Neural cell (in vitro differentiated cells): ENCODE measurements around the gene CTAGE6. TPM values are rescaled to one million over a fixed set of nuclear protein-coding genes. Genes with fewer than 3 reads are reported as not detected.
"Not testable (repeated sequence)": the region's sequence is repeated elsewhere in the genome, so short reads cannot be mapped to it uniquely, and the experiment has no call there.

Source experiments
- H2AFZ ChIP-seq: fragments of 200-600, 300-800 bp; sonication (generic), shearing (Covaris generic); 2 replicates; pipeline ENCODE4 v1.6.0; 2014; ENCODE audit warnings: low read depth, mild to moderate bottlenecking, antibody characterized with exemption, low read length, moderate library complexity
- H3F3A ChIP-seq: fragments of 200-600 bp; shearing (Covaris generic); 2 replicates; pipeline ENCODE4 v1.6.1; 2016; ENCODE audit warnings: mild to moderate bottlenecking, moderate library complexity, mixed read lengths, antibody characterized with exemption, low read length; ENCODE audit not compliant: insufficient read depth, poor library complexity, severe bottlenecking
- H3K27ac ChIP-seq: fragments of 200-600, 300-800 bp; sonication (generic), shearing (Covaris generic); 2 replicates; pipeline ENCODE4 v1.5.1; 2014; ENCODE audit warnings: mild to moderate bottlenecking, low read length, moderate library complexity
- H3K27me3 ChIP-seq: fragments of 300-800, 200-600 bp; sonication (generic), shearing (Covaris generic); 2 replicates; pipeline ENCODE4 v1.6.0; 2014; ENCODE audit warnings: mild to moderate bottlenecking, low read depth, low read length, moderate library complexity; ENCODE audit not compliant: insufficient read depth
- H3K36me3 ChIP-seq: fragments of 300-800, 200-600 bp; sonication (generic), shearing (Covaris generic); 2 replicates; pipeline ENCODE4 v1.5.1; 2014; ENCODE audit warnings: mild to moderate bottlenecking, antibody characterized with exemption, low read length, moderate library complexity; ENCODE audit not compliant: insufficient read depth
- H3K4me2 ChIP-seq: fragments of 300-800, 200-600 bp; sonication (generic), shearing (Covaris generic); 2 replicates; pipeline ENCODE4 v1.6.0; 2014; ENCODE audit warnings: mild to moderate bottlenecking, low read length
- H3K4me3 ChIP-seq: fragments of 300-800, 200-600 bp; sonication (generic), shearing (Covaris generic); 2 replicates; pipeline ENCODE4 v1.5.1; 2014; ENCODE audit warnings: mild to moderate bottlenecking, low read length, moderate library complexity
- H3K79me2 ChIP-seq: fragments of 200-600 bp; shearing (Covaris generic); replicated peaks from 2 replicates; pipeline ENCODE4 v1.6.0; 2014; ENCODE audit warnings: mild to moderate bottlenecking, low read length, moderate library complexity; ENCODE audit not compliant: insufficient read depth
- H3K9ac ChIP-seq: fragments of 300-800, 200-600 bp; sonication (generic), shearing (Covaris generic); 2 replicates; pipeline ENCODE4 v1.6.1; 2016; ENCODE audit warnings: mild to moderate bottlenecking, low read length, mixed read lengths
- H3K9me2 ChIP-seq: fragments of 200-600 bp; shearing (Covaris generic); 2 replicates; pipeline ENCODE4 v1.6.1; 2016; ENCODE audit warnings: mild to moderate bottlenecking, low read length, mixed read lengths; ENCODE audit not compliant: insufficient read depth
- H3K9me3 ChIP-seq: fragments of 200-600, 300-800 bp; sonication (generic), shearing (Covaris generic); 2 replicates; pipeline ENCODE4 v1.6.1; 2016; ENCODE audit warnings: mild to moderate bottlenecking, mixed run types, low read length, moderate library complexity, mixed read lengths
- H4K20me1 ChIP-seq: fragments of 200-600 bp; shearing (Covaris generic); 2 replicates; pipeline ENCODE4 v1.6.1; 2016; ENCODE audit warnings: mild to moderate bottlenecking, mixed run types; ENCODE audit not compliant: insufficient read depth
- polyA plus RNA-seq: library from polyadenylated mRNA; depleted of rRNA; stranded (reverse); fragments of >200 nt; gene quantifications from 2 replicates; pipeline ENCODE4 v1.2.3, GENCODE V29; 2014

Gene CTAGE6
- polyA plus RNA-seq, 1 donor from 2014 or later = not detected

DNA sequence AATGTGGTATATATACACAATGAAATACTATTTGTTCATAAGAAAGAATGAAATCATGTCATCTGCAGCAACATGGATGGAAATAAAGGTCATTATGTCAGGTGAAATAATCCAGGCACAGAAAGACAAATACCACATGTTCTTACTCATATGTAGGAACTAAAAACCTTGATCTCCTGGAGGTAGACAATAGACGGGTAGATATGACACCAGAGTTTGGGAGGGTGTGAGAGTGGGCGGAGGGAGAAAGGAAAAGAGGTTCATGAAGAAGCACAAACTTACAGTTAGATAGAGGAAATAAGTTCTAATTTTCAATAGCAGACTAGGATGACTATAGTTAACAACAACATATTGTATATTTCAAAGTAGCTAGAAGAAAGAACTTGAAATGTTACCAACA is 22.1 kb upstream of the CTAGE6 start:
- H3K9me2 ChIP-seq, H3K79me2 ChIP-seq, H3F3A ChIP-seq, H3K27ac ChIP-seq, H3K9ac ChIP-seq, H3K27me3 ChIP-seq, H3K9me3 ChIP-seq, H4K20me1 ChIP-seq, H3K4me2 ChIP-seq, H3K4me3 ChIP-seq, H3K36me3 ChIP-seq, H2AFZ ChIP-seq: not testable (repeated sequence)

DNA sequence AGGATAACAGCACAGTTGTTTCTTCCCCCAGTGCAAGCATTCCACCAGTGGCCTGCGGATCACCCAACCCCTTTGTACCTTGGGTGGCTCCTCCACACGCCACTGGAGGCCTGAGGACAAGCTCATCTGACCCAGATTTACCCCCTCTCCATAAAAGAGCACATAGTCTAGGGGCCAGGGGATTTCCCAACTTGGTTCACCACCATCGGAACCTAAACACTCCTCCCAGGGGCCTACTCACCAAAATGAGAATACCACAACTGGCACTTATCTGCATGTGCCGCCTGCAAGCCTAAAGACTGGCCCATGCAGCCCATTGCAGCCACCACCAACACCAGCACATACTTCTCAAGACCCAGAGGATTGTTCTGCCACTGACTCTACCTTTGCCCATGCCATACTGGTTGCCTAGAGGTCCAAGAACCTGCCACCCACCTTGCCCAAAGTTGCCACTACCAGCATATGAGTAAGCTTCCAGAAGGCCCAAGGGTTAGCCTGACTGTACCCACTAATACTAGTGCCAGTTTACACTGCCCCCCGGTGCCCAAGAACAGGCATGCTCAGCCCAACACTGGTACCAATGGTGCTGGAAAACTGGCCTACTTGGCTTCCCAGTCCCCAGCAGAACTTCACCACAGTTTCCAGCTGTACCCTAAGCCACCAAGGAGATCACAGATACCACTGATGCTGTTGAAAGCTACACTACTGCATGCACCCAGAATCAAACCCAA is 15.4 kb upstream of the CTAGE6 start:
- H3K27me3 ChIP-seq, H3K79me2 ChIP-seq, H3F3A ChIP-seq, H3K4me2 ChIP-seq, H3K9me2 ChIP-seq, H3K36me3 ChIP-seq, H4K20me1 ChIP-seq, H3K9me3 ChIP-seq, H2AFZ ChIP-seq, H3K27ac ChIP-seq, H3K4me3 ChIP-seq, H3K9ac ChIP-seq: not testable (repeated sequence)

DNA sequence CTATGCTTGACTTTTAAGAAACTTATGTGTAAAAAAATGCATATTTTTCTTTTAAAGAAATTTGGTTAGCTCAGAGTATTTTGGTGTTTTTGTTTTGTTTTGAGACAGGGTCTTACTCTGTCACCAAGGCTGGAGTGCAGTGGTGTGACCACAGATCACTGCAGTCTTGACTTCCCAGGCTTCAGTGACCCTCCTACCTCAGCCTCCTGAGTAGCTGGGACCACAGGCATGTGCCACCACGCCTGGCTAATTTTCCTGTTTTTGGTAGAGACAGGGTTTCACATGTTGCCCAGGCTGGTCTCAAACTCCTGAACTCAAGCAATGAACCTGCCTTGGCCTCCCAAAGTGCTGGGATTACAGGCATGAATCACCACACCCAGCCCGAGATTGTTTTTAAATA is 10.0 kb upstream of the CTAGE6 start:
- H3K9ac ChIP-seq, H3K4me3 ChIP-seq, H3K9me2 ChIP-seq, H3F3A ChIP-seq, H3K36me3 ChIP-seq, H3K79me2 ChIP-seq, H3K27ac ChIP-seq, H3K4me2 ChIP-seq, H3K27me3 ChIP-seq, H2AFZ ChIP-seq, H4K20me1 ChIP-seq, H3K9me3 ChIP-seq: not testable (repeated sequence)

DNA sequence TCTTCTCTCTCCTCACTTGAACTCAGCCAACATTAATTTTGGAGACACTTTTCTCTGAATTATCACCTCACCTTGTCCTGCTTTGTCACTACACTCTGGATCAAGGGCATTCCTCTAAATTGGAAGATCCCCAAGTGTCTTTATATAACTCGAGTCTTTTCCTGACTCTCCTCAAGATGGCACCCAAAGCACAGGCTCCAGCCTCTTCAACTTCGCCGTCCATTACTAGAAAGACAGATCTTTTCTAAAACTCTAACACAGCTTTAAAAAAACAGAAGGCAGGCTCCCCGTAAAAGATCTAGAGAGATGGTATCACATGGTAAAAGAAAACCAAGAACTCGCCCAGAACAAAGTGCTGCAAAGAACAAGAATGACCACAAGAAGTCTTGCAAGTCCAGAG is 8.2 kb upstream of the CTAGE6 start:
- not testable (repeated sequence) for H3K9me2 ChIP-seq, H2AFZ ChIP-seq, H3K9ac ChIP-seq, H3K27ac ChIP-seq, H4K20me1 ChIP-seq, H3K9me3 ChIP-seq, H3K27me3 ChIP-seq, H3K36me3 ChIP-seq, H3K4me3 ChIP-seq, H3K79me2 ChIP-seq, H3K4me2 ChIP-seq, H3F3A ChIP-seq

DNA sequence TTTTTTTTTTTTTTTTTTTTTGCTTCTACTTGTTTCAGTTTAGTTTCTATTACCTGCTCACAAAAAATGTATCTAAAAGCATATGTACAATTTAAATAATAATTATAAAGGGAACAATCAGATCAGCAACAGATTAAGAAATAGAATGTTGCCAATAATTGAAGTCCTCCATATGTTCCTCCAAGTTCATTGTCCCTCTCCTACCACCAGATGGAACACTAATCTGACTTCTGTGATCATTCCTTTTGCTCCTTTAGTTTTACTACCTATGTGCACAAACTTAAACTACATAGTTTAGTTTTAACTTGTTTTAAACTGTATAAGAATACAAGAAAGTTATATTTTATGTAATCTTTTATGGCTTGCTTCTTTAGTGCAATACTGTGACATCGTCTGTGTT is 5.6 kb upstream of the CTAGE6 start:
- not testable (repeated sequence) for H3K27me3 ChIP-seq, H3K36me3 ChIP-seq, H4K20me1 ChIP-seq, H3K27ac ChIP-seq, H3K4me3 ChIP-seq, H2AFZ ChIP-seq, H3K9ac ChIP-seq, H3K4me2 ChIP-seq, H3K9me2 ChIP-seq, H3K79me2 ChIP-seq, H3F3A ChIP-seq, H3K9me3 ChIP-seq

DNA sequence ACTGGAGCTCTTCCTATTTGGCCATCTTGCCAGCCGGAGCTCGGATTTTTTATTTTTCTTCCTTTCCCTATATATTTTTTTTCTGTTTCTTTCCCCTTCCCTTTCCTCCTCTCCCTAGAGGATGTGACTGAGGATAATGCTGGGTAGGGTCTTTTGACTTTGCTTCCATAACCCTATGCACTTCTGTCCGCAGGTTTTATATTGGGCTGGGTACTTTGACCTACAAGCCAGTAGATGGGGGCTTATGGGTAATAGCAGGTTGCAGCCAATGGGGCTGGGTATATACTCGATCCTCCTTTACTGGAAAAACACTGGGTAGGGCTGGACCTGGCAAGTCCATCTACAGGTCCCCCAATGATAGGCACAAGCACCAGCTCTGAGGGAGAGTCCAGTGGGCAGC is 12.2 kb downstream of the CTAGE6 start:
- not testable (repeated sequence) for H4K20me1 ChIP-seq, H3K4me2 ChIP-seq, H3F3A ChIP-seq, H3K27me3 ChIP-seq, H3K9me2 ChIP-seq, H3K27ac ChIP-seq, H3K36me3 ChIP-seq, H3K79me2 ChIP-seq, H3K4me3 ChIP-seq, H3K9ac ChIP-seq, H3K9me3 ChIP-seq, H2AFZ ChIP-seq
